WTC11 (cell line): ENCODE data around the gene REEP1.

Experiments used
- AFF4 ChIP-seq: sonication (generic); formaldehyde crosslinking; IDR thresholded peaks from 2 replicates; pipeline ENCODE4 v1.8.1; 2023; ENCODE audit warnings: mild to moderate bottlenecking, missing genetic modification reagents, borderline replicate concordance
- CREB1 ChIP-seq: sonication (generic); formaldehyde crosslinking; IDR thresholded peaks from 2 replicates; pipeline ENCODE4 v1.8.0; 2023; ENCODE audit warnings: mild to moderate bottlenecking, missing genetic modification reagents
- CTCF ChIP-seq: fragments of 200-600 bp; IDR thresholded peaks from 2 replicates; pipeline ENCODE4 v1.8.0; 2022; ENCODE audit warnings: antibody characterized with exemption
- ESRRA ChIP-seq: sonication (generic); formaldehyde crosslinking; IDR thresholded peaks from 2 replicates; pipeline ENCODE4 v1.8.1; 2022; ENCODE audit warnings: mild to moderate bottlenecking, missing genetic modification reagents, borderline replicate concordance
- IRF1 ChIP-seq: sonication (generic); formaldehyde crosslinking; IDR thresholded peaks from 2 replicates; pipeline ENCODE4 v1.8.0; 2023; ENCODE audit warnings: missing genetic modification reagents
- JUN ChIP-seq: sonication (generic); formaldehyde crosslinking; IDR thresholded peaks from 2 replicates; pipeline ENCODE4 v1.8.0; 2023; ENCODE audit warnings: mild to moderate bottlenecking, missing genetic modification reagents
- NFYB ChIP-seq: sonication (generic); formaldehyde crosslinking; conservative IDR thresholded peaks from 2 replicates; pipeline ENCODE4 v1.8.0; 2022; ENCODE audit warnings: low read depth, missing genetic modification reagents
- TEAD1 ChIP-seq: sonication (generic); formaldehyde crosslinking; IDR thresholded peaks from 2 replicates; pipeline ENCODE4 v1.8.0; 2022; ENCODE audit warnings: mild to moderate bottlenecking, missing genetic modification reagents

GRCh38 chr2:86284401-86284841 lies 53.0 kb downstream of the REEP1 start:
- TF ChIP-seq AFF4 (CRISPR knock-in tag), result no peak
- TF ChIP-seq IRF1 (CRISPR knock-in tag), result no peak
- no peak for TF ChIP-seq JUN (CRISPR knock-in tag)
- no peak for TF ChIP-seq CTCF
- TF ChIP-seq ESRRA (CRISPR knock-in tag), result no peak
- no peak for TF ChIP-seq CREB1 (CRISPR knock-in tag)
- no peak for TF ChIP-seq TEAD1
- no peak for TF ChIP-seq NFYB (CRISPR knock-in tag)
